ENCODE results near the gene PTPN7.

PTPN7 gene

DNA sequence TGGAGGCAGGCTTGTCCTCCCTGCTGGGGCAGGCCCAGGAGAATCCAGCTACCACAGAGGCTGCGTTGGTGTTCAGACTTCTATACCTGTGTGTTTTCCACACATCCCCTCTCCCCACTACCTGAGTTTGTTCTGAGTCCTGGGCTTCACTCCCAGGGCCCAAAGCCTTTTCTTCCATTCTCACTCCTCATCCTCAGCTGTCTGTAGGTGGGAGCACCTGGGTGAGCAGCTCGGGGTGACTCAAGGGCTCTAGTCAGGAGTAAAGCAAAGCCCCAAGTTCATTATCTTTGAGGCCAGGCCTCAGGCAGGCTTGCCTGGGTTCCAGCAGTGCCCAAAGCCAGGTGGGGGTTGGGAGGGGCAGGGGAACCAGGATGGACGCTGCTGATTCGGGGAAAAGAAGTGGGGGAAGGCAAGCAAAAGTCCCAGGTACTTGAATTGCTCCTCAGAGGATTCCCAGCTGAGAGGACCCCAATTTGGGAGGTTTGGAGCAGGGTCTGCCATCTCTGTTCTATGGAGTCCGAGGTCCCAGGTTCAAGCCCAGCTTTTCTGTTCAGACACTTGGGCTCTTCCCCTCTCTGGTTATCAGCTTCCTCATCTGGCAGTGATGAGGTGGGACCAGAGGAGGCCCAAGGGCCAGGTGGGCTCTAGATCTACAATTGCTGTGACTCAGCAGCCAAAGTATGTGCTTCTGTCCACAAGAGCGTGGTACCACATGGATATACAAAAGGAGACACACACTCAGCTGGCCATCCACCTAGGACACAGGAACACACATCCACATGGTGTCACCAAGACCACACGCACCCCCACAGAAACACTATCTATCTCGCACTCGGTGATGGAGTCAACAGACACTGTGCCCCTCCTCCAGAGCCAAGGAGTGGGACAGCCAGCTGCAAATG is 5.8 kb upstream of the PTPN7 start:
- DNase-seq: no peak

DNA sequence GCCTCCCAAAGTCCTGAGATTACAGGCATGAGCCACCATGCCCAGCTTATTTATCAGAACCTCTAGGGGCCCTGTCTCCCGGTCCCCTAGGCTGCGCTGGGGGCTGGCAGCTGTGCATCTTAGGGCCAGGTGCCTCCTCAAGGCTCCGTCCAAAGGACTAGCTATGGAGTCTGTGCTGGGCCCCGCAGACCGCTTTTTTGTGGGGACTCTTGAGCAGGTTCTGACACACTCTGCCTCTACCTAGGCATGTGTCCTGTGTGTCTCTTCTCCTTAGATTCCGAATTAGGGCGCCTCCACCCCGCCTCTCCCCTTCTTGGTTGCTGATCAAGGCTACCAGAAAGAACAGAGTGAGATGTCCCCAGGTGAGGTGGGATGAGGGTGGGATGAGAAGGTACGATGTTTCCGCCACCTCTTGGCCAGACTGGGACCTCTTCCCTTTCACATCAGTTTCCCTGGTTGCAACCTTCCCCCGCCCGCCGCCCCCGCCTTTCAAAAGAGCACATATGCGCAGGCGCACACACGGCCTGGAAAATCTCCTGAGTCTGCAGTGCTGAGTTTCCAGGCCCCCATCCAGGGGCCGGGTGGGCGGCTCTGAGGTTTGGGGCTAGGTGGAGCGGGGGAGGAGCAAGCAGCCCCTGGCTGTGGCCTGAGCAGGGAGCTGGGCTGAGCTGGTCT is 5.0 kb upstream of the PTPN7 start:
- no peak for DNase-seq

DNA sequence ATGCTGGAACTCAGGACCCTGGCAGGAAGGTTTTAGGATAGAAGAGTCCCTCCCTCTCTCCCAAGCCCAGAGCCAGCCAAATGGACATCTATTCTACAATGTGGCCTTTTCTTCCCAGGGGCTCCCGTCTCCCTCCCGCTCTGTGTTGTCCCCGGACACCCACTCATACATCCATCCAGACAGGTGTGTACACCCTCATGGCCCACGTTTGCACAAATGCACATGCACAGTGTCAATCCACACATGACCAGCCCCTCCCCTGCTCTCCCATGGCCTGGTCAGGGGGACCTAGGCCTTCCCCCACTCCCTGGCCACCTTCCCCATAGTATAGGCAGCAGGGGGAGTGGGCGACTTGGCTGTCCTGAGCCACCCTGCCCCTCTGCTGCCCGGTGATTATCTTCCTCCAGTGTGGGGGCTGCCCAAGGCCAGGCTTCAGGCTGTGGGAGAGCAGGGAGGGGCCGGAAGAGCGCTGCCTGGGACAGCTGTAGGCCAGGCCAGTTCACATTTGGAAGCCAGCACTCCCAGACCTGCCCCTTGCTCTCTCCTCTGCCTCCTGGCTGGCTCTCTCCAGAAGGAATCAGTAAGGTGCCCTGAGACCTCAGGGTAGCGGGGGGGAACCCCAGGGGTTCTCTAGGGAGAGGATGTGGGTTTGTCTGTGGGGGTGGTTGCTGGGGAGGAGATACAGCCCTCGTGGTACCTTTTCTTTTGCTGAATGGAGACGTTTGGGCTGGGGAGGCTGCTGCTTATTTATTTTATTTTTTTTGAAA is 4.1 kb upstream of the PTPN7 start:
- no peak for DNase-seq

DNA sequence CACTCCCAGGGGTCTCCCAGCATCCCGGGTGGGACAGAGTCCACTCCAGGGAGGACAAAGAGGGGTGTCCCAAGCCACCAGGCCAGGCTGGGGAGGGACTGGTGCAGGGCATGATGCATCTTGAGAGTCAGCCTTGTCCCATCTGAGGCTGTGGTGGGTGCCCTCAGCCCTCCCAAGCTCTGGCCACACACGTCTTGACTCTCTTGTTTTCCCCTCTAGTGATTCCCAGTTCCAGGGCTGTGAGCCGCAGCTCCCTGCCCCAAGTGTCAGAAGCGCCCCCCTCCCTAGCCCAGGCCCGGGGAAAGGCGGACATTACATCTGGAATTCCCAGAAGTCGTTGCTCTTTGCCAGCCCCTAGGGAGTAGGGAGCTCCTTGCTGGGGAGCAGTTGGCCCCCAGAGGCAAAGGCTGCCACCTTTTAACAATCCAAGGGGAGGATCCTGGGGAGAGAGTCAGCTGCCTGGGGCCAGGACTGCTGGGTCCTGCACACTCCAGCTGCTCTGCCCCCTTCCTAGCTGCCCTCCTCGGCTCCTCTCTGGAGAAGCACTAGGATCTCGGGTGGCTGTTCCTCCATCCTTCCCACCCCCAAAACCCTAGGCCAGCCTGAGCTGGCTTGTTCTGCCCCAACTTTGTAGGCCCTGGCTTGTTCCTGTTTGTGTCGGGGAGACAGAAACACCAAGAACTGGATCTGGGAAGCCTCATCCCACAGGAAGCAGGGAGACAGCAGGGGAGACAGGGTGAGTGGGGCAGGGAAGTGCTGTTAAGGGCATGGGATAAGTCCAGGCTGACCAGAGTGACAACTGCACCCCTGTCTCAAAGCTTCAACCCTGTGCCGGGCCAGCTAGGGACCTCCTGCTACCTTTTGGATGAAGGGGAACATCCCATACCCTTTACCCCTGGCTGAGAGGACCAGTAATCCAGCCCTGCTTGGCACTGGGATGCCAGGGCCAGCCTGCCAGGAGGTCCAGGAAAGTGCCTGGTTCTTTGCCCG is 3.2 kb upstream of the PTPN7 start:
- no peak for DNase-seq

DNA sequence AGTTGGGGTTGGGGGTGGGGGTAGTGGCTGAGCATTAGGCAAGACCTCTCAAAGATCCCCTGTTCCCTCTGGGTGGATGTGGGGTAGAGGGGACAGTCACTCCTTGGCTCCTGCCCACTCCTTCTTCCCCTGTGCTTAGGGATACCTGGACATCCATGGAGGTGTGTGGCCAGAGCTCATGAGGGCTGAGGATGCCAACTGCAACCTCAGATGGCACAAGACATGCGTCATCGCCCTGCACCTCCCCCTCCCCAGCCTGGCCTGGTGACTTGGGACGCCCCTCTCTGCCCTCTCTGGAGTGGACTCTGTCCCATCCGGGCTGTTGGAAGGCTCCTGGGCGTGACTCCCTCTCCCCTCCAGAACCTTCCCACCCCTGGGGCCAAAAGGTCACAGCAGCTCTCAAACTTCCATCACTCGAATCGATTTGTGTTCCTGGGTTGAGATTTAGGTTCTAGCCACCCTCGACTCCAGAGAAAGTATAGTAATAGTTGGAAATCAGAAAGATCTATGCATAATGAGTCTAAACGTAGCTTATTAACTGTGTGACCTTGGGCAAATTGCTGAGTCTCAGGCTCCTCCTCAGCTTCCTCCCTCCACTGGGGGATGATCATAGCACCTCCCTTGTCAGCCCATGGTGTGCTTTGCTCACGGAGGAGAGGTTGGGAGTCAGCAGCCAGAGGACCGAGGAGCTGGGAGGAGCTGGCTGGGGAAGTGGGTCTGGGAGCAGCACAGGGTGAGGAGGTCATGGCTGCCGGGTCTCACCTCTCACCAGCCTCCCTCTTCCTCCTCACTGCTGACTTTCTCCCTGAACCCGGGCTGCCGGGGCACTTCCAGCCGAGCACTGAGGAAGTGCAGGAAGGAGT is 2.2 kb upstream of the PTPN7 start:
- no peak for DNase-seq

DNA sequence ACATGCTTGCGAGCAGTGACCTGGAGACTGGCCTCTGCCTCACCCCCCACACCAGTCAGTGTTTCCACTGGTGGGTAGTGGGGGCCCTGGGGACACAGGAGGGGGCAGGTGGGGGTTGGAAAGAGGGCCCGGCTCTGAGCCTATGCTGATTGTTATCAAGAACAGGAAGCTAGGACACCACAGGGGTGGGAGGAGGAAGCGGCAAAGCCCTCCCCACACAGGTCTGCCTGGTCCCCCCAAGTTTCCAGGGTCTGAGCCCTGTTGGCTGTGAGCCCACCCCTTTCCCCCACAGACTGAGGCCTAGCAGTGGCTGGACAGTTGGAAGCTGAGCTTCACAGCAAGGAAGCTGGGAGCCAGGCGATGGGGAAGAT is 1.6 kb upstream of the PTPN7 start:
- DNase-seq: no peak

DNA sequence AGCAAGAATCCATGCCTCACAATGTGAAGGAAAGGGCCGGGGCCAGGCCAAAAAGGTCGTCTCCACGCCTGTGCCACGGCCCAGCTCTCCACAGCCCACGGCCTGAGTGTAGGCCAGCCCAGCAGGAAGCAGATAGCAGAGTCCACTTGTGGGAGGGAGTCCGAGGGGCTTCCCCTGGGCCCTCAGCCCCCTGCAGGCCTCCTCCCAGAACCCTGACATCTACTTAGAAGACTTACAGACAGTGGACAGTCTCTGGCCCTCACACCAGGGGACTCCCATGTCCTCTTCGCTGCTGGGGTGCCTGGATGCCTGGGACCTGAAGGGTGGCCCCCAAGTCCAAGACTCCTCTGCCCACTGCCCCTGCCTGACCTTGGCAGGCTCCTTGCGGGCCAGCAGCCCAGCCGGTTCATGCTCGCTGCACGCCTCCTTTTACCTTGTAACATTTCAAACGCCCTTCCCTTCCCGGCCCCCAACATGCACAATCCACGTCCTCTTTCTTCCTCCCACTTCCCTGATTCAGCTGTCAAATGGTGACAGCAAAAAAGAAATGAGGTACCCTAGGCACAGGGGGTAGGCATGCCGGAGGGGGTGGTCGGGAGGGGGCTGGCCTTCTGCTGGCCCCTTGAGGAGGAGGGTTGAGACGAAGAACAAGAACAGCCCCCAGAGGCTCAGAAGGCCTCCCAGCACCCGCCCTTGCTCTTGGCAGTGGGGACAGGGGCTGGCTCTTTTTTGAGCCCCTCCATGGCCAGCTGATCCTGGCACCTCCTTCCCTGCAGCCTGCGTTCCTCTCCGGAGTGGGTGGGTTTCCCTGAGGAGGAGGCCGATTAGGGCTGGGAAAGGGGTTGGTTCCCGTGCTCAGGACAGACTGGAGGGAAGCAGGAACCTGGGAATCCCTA is 997 bp upstream of the PTPN7 start:
- DNase-seq: no peak

DNA sequence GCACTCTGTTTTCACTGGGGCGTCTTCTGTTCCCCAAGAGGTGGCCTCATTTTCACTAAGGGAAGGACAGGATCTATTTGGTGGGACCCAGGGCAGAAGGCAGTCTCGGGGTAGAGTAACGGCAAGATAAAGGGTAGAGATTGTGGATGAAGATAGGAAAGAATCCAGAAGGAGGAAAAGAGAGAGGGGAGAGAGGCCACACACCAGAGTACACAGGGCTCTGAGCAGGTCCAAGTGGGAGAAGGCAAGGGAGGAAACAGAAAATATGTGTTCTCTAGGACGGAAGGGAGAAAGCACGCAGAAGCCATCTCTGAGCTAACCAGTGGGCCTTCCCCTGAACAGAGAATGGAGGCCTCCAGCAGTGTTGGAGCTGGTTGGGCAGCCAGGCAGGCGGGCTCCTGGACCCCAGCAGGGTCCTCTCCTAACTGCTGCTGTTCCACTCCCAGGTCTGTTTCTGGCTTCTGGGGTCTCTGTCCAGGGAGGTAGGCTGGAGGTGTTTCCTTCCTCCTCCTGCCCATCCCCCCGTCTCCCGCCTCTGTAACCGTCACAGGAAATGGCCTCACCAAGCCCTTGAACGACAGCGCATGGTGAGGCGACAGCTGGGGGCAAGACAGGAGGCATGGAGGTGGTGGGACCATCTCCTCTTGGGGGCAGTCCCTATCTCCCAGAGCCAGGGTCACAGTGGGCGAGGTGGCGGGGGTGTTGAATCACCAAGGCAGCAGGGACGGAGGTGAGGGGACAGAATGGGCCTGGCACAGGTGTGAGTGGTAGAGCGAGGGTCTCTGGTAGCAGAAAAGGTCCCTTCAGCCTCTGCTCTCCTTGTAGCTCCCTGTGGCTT is 649 bp downstream of the PTPN7 start:
- no peak for DNase-seq

DNA sequence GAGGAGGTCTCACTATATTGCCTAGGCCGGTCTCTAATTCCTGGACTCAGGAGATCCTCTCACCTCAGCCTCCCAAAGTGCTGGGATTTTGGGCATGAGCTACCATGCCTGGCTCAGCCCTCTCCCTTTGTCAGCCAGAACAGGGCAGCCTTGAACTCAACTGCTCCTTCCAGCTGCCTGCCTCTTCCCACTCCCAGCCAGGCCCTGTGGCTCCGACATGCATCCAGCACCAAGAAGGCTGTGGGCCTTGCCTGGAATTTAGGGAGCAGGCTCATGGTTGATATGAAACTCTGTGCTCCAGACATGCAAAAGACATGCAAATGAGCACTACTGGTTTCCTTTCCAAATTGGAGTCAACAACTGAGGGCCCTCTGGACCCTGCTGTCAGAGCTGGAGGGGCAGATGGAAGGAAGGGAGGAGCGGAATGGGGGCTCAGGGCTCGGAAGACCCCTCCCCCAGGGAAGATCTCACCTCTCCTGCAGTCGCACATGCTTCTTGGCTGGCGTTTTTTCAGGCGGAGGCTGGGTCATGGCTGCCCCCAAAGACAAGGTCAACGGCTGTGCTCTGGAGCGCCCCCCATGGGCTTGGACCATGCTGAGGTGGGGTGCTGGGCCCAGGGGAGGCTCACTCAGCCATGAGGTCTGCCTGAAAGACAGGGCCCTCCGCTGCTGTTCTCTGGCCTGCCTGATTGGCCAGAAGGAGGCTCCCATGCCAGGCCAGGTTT is 1.4 kb downstream of the PTPN7 start:
- DNase-seq: no peak

DNA sequence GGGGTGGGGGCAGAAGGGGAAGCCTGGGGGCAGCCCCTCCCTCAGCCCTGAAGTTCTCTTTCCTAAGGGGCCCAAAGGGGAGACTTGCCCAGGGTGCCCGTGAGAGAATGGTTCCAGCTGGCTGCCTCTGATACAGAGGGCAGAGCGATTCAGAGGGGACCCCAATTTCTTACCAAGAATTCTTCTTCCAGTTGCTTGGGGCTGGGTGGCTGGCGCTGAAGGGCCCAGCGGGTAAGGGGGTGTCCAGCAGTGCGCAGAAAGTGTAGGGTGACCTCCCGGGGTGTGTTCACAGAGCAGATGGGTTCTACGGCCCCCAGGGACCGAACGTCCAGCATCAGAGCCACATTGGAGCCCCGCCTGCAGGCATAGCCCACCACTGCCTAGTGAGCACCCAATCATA is 2.5 kb downstream of the PTPN7 start:
- no peak for DNase-seq

DNA sequence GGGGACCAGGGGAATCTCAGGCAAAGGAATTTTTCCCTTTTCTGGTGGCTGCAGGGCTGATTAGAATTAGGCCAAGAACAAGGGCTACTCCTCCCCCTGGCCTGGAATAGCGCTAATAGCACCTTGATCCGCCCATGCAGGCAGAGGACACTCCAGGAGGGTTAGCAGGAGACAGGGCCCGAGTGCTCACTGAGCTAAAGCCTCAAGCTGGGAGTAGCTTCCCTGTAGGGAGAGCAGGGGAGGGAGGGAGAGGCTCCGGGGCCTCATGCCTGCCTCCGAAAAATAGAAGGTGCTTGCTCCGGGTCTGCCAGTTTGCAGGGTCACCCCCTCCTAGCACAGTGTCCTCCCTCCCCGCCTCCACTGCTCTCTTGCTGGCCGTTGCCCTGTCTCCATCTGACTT is 3.8 kb downstream of the PTPN7 start:
- no peak for DNase-seq

DNA sequence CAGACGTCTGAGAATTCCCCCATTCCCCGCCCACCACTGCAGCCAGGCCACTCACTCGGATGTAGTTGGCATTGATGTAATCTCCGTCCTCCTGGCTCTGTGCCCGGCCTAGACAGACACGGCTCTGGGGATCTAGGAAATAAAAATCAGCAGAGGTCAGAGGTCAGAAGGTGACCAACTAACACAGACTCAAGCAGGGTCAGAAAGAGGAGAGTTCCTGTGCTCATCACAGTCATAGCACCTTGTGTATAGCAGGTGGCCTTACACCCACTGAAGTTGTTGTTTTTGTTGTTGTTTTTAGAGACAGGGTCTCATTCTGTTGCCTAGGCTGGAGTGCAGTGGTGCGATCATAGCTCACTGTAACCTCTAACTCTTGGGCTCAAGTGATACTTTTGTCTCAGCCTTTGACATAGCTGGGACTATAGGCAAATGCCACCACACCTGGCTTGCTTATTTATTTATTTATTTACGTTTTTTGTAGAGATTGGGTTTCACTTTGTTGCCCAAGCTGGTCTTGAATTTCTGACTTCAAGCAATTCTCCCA is 4.9 kb downstream of the PTPN7 start:
- DNase-seq: no peak

DNA sequence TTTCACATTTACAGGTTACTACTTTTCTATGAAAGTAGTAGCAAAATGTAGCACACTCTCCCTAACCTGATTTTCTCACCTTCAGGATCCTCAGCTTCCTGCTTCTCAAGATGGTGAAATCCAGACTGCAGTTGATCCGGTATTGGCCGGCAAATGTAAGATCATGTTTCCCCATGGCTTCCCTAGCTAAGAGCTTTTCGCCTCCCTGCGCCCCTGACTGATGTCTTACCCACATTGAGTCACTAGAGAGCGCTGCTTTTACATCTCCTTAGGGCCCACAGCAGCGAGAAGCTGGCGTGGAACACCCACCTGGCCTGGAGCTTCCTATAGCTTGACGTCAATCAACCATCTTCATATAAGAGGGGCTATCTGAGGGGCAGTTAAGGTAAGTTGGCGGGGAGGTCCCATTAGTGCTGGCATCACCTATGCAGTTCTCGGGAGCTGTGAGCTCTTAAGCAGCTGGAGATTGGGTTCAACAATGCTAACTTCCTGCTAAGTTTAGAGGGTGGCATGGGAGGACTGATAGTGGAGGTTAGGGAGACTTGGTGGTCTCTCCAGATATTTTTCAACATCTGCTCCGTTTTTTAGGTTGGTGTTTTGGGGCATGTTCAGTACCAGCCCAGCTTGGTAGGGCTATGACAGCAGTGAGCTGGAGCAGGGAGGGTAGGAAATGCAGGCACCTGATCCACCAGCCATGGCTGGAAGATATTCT is 5.5 kb downstream of the PTPN7 start:
- peak; percentile 57 for DNase-seq

DNA sequence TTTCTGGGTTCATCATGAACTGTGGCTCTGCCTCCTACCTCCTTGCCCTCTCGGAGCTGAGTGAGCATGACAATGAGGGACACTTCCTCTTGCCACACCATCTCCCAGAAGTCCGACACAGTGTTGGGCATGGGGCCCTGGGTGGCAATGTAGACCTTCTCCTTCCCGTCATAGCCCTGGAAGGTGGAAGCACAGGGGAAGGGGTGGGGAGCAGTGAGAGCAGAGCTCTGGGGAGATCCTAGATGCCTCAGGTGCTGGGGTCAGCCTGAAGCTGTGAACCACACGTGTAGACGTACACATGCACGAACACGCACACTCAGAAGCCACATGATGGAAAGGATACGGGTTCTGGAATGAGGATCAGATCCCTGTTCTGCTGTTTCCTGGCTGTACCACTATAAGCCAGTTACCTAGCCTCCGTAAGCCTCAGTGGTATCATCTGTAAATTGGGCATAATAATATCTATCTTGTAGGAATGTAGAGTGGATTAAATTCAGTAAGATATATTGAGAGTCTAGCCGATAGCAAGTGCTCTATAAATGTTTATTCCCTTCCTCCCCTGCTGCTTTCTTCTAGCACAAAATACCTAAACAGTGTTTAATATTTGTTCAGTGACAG is 6.1 kb downstream of the PTPN7 start:
- DNase-seq: no peak

DNA sequence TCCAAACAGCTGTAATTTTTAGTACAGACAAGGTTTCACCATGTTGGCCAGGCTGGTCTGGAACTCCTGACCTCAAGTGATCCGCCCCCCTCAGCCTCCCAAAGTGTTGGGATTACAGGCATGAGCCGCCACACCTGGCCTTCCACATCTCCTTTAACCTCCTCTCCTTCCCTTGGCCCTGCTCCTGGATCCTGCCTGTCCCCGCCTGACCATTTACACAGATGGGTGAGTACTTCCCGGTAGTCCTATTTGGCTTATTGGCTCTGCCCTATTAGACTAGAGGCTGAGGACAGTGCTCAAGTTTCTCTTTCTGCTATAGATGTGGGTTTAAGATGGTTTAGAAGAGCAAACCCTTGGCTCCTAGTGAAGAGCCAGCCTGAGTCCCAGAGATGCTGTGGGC is 7.1 kb downstream of the PTPN7 start:
- no peak for DNase-seq

DNA sequence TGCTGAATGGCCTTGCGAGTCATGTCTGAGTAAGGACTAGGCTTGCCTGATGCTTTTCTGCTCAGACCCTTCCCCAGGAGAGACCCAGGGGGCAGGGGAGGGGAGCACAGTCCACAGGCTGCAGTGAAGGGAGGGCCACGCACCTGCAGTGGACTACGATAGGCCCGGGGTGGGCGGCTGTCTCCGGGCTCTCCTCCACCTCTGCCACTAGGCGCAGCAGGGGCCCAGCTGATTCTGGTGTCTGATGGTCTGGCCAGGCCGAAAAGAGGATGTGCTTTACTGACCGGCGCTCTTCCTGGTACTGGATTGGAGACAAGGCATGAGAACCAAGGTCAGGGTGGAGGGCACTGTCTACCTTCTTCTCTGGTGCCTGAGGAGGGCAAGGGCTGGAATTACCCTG is 8.0 kb downstream of the PTPN7 start:
- DNase-seq: no peak

DNA sequence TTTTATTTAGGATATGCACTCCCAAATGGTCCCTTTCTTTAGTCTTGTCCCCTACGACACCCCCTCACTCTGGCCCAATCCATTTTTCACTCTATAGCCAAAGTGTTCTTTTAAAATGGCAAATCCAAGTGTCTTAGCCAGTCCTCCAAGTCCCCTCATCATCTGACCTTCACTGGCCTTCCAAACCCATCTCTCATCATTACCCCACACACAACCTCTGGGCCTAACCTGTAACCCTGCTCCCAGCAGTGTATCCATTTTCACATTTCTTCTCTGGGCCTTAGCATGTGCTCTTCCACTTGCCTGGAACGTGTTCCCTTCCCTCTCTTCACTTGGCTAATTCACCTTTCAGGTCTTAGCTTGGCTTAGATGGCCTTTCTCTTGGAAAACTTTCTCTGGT is 9.4 kb downstream of the PTPN7 start:
- DNase-seq: no peak
